ENCODE results near the gene MMP8.

MMP8 gene

GRCh38 chr11:102705626-102706025 lies 19.1 kb downstream of the MMP8 start, which contains the start of gene MMP27:
TSS of gene MMP27 (minus strand) at chr11:102705769. CDS start at chr11:102705714, 55 bp downstream.
- no peak within 1 kb of the TSS for H3K9ac ChIP-seq (ENCODE audit: low read depth, low read length)
- no peaks in the 10 kb centered on the region for H3K9me3 ChIP-seq (ENCODE audit: control insufficient read depth, insufficient read depth, low read length)
- no peaks in the 10 kb centered on the region for H3K36me3 ChIP-seq (ENCODE audit: insufficient read depth, low read length)
- 0 out of 2 replicates have a peak, but pooled peaks cover 6% of the 10 kb centered on the region for H3K4me1 ChIP-seq (ENCODE audit: insufficient read depth, low read length)

DNA sequence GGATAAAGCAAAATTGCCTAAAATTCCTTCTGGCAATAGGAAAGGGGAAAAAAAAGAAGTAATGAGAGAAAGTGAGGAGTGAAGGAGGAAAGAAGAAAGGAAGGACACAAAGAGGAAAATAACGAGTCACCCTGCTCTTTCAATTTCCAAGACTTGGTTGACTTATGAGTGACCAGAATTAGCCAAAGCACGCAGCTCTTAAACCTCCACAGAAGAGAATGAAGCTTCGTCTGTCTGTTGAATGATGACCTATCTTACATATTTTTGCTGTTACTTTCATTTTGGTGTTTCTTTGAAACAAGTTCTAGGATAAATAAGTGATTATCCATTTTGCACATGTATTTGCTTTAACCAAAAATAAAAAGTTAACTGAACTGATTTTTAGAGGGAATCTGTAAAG lies 19.9 kb downstream of the MMP8 start:
- Histone ChIP-seq H3K9me3 (ENCODE audit: control insufficient read depth, insufficient read depth, low read length) (no peaks in the 10 kb centered on the region), H3K9ac (ENCODE audit: low read depth, low read length) (no peak overlapping the region), H3K36me3 (ENCODE audit: insufficient read depth, low read length) (no peaks in the 10 kb centered on the region), H3K4me1 (ENCODE audit: insufficient read depth, low read length) (0 out of 2 replicates have a peak, but pooled peaks cover 6% of the 10 kb centered on the region)

DNA sequence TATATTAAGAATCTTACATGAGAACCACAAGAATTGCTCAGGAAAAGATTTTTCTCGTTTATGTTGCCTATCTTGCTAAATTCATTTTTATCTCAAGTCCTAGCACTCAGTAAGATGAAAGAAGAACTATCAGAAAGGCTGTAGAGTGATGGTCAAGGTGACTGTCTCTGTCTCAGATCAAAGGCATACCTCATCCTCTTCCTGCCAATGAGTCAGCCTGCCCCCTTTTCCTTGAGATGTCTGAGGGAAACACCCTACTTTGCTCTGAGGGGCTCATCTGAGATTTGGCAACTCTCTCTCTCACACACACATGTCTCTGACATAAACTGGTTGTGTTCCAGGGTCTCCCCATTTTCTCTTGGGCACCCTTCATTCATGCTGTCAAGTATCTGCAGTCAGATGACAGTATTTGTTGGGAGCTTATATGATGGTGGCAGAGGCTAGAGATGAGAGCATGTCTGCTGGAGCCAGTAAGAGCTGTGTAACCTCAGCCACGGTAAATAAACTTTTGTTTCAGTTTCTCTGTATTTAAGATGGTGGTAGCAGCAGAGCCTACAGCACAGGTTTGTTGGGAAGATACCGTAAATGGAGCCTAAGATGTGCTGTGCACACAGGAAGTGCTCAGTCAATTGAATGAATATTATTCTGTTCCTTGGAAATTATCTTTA lies 20.8 kb downstream of the MMP8 start:
- Histone ChIP-seq H3K9ac (ENCODE audit: low read depth, low read length) (no peak overlapping the region), H3K9me3 (ENCODE audit: control insufficient read depth, insufficient read depth, low read length) (no peaks in the 10 kb centered on the region), H3K36me3 (ENCODE audit: insufficient read depth, low read length) (no peaks in the 10 kb centered on the region), H3K4me1 (ENCODE audit: insufficient read depth, low read length) (no peaks in the 10 kb centered on the region)

DNA sequence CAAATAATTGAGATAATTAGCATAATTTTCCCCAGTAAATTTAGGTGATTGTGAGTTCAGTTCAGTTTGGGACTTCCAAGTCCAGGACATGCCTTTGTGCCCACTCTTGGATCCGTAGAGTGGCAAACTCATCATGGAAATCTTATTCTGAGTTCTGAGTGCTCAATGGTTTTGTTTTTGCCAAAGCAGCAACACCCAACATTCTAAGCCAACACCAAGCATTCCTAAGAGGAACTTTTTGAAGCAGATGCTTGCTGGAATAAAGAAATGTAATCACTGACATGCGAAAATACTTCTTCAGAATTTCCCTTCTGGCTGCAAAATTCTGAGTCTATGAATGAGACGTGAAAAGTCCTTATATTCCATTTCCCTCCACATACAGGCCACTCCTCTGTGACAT lies 29.6 kb downstream of the MMP8 start:
- no peaks in the 10 kb centered on the region for H3K9me3 ChIP-seq (ENCODE audit: control insufficient read depth, insufficient read depth, low read length)
- H3K36me3 ChIP-seq (ENCODE audit: insufficient read depth, low read length), result no peaks in the 10 kb centered on the region
- no peaks in the 10 kb centered on the region for H3K4me1 ChIP-seq (ENCODE audit: insufficient read depth, low read length)
- H3K9ac ChIP-seq (ENCODE audit: low read depth, low read length), result no peak overlapping the region

GRCh38 chr11:102685754-102686153 lies 39.0 kb downstream of the MMP8 start:
- Histone ChIP-seq H3K9me3 (ENCODE audit: control insufficient read depth, insufficient read depth, low read length) (no peaks in the 10 kb centered on the region), H3K9ac (ENCODE audit: low read depth, low read length) (no peak overlapping the region), H3K4me1 (ENCODE audit: insufficient read depth, low read length) (peaks cover 7% of the 10 kb centered on the region; the same call in 1 of the 2 replicates), H3K36me3 (ENCODE audit: insufficient read depth, low read length) (no peaks in the 10 kb centered on the region; the same call in 1 of the 2 replicates)

DNA sequence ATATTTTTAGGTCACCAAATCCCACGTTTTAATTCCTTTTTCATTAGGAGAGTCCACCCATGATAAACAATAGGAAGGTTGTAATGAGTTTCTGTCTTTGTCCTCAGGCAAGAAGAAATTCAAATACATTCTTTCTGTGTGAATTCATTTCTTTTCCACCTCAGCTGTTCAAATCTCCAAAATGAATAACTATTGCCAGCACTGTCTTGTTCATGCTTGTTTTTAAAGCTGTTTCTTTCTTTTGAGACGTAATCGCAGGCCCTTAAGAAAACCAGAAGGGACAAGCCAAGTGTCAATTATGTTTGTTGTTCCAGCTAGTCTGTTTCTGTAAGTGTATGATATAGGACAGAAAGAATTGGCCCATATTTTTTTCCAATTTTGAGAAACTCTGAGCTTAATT lies 39.4 kb downstream of the MMP8 start:
- Histone ChIP-seq H3K36me3 (ENCODE audit: insufficient read depth, low read length) (no peaks in the 10 kb centered on the region; the same call in 1 of the 2 replicates), H3K4me1 (ENCODE audit: insufficient read depth, low read length) (peaks cover 7% of the 10 kb centered on the region; the same call in 1 of the 2 replicates), H3K9ac (ENCODE audit: low read depth, low read length) (no peak overlapping the region), H3K9me3 (ENCODE audit: control insufficient read depth, insufficient read depth, low read length) (no peaks in the 10 kb centered on the region)

DNA sequence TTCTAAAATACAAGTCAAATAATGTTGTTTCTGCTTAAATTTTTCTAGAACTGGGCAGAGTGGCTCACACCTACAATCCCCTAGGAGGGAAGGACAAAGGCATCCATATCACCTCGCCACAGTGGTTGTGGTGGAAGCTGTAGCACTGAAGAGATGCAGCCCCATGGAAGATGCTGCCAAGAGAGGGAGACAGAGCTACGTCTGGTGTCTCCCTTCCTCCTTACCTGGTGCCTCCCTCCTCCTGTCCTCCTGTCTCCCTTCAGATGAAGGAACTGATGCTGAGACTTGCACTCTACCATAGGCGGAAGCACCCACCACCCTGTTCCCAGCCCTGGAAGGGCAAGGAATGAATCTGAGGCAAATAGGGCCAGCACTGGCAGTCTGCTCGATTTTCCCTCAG lies 41.5 kb downstream of the MMP8 start:
- Histone ChIP-seq H3K9ac (ENCODE audit: low read depth, low read length) (no peak overlapping the region), H3K36me3 (ENCODE audit: insufficient read depth, low read length) (no peaks in the 10 kb centered on the region; the same call in 1 of the 2 replicates), H3K4me1 (ENCODE audit: insufficient read depth, low read length) (peaks cover 7% of the 10 kb centered on the region; the same call in 1 of the 2 replicates), H3K9me3 (ENCODE audit: control insufficient read depth, insufficient read depth, low read length) (no peaks in the 10 kb centered on the region)

GRCh38 chr11:102680945-102681344 lies 43.8 kb downstream of the MMP8 start:
- Histone ChIP-seq H3K4me1 (ENCODE audit: insufficient read depth, low read length) (peaks cover 7% of the 10 kb centered on the region; the same call in 1 of the 2 replicates), H3K9me3 (ENCODE audit: control insufficient read depth, insufficient read depth, low read length) (no peaks in the 10 kb centered on the region), H3K9ac (ENCODE audit: low read depth, low read length) (no peak overlapping the region), H3K36me3 (ENCODE audit: insufficient read depth, low read length) (no peaks in the 10 kb centered on the region; the same call in 1 of the 2 replicates)

- H3K9ac ChIP-seq (ENCODE audit: low read depth, low read length), result no peak overlapping the region
- no peaks in the 10 kb centered on the region for H3K9me3 ChIP-seq (ENCODE audit: control insufficient read depth, insufficient read depth, low read length)
- no peaks in the 10 kb centered on the region; the same call in 1 of the 2 replicates for H3K4me1 ChIP-seq (ENCODE audit: insufficient read depth, low read length)
- H3K36me3 ChIP-seq (ENCODE audit: insufficient read depth, low read length), result no peaks in the 10 kb centered on the region
These were observed 46.7 kb downstream of the MMP8 start for GRCh38 chr11:102678022-102678421.

- Histone ChIP-seq H3K9me3 (ENCODE audit: control insufficient read depth, insufficient read depth, low read length) (no peaks in the 10 kb centered on the region), H3K4me1 (ENCODE audit: insufficient read depth, low read length) (no peaks in the 10 kb centered on the region; the same call in 1 of the 2 replicates), H3K9ac (ENCODE audit: low read depth, low read length) (no peak overlapping the region), H3K36me3 (ENCODE audit: insufficient read depth, low read length) (no peaks in the 10 kb centered on the region)
These were observed 48.7 kb downstream of the MMP8 start for GRCh38 chr11:102676084-102676483.

GRCh38 chr11:102669664-102670063 lies 55.1 kb downstream of the MMP8 start:
- no peaks in the 10 kb centered on the region for H3K4me1 ChIP-seq (ENCODE audit: insufficient read depth, low read length)
- no peaks in the 10 kb centered on the region for H3K36me3 ChIP-seq (ENCODE audit: insufficient read depth, low read length)
- no peaks in the 10 kb centered on the region for H3K9me3 ChIP-seq (ENCODE audit: control insufficient read depth, insufficient read depth, low read length)
- H3K9ac ChIP-seq (ENCODE audit: low read depth, low read length), result no peak overlapping the region

- Histone ChIP-seq H3K36me3 (ENCODE audit: insufficient read depth, low read length) (no peaks in the 10 kb centered on the region), H3K9ac (ENCODE audit: low read depth, low read length) (no peak overlapping the region), H3K9me3 (ENCODE audit: control insufficient read depth, insufficient read depth, low read length) (no peaks in the 10 kb centered on the region), H3K4me1 (ENCODE audit: insufficient read depth, low read length) (no peaks in the 10 kb centered on the region)
These were observed 58.3 kb downstream of the MMP8 start for GRCh38 chr11:102666331-102666957.

- Histone ChIP-seq H3K4me1 (ENCODE audit: insufficient read depth, low read length) (no peaks in the 10 kb centered on the region), H3K9ac (ENCODE audit: low read depth, low read length) (no peak overlapping the region), H3K9me3 (ENCODE audit: control insufficient read depth, insufficient read depth, low read length) (no peaks in the 10 kb centered on the region), H3K36me3 (ENCODE audit: insufficient read depth, low read length) (no peaks in the 10 kb centered on the region)
These were observed 60.6 kb downstream of the MMP8 start for GRCh38 chr11:102664001-102664752.

- no peaks in the 10 kb centered on the region for H3K9me3 ChIP-seq (ENCODE audit: control insufficient read depth, insufficient read depth, low read length)
- no peak overlapping the region for H3K9ac ChIP-seq (ENCODE audit: low read depth, low read length)
- no peaks in the 10 kb centered on the region for H3K36me3 ChIP-seq (ENCODE audit: insufficient read depth, low read length)
- H3K4me1 ChIP-seq (ENCODE audit: insufficient read depth, low read length), result no peaks in the 10 kb centered on the region
These were observed 62.1 kb downstream of the MMP8 start for GRCh38 chr11:102662607-102663006.
